Measurements from ENCODE around the gene CAMKV.
"Not testable (repeated sequence)": the region's sequence is repeated elsewhere in the genome, so short reads cannot be mapped to it uniquely, and the experiment has no call there.

CAMKV gene

GRCh38 chr3:49869525-49870126 lies at the start of gene CAMKV:
Gene CAMKV, minus strand, starts transcription at chr3:49869906. Its CDS starts 7,518 bp downstream, at chr3:49862388.
- no peak for FAIRE-seq

- not testable (repeated sequence) for FAIRE-seq
These were observed 48.3 kb upstream of the CAMKV start for GRCh38 chr3:49917806-49918590.

GRCh38 chr3:49916686-49917085 lies 47.0 kb upstream of the CAMKV start:
- no peak for FAIRE-seq

GRCh38 chr3:49914906-49915305 lies 45.2 kb upstream of the CAMKV start:
- no peak for FAIRE-seq

GRCh38 chr3:49912881-49913281 lies 43.2 kb upstream of the CAMKV start:
- FAIRE-seq: no peak

GRCh38 chr3:49911611-49912010 lies 41.9 kb upstream of the CAMKV start:
- no peak for FAIRE-seq

GRCh38 chr3:49911124-49911420 lies 41.4 kb upstream of the CAMKV start:
- no peak for FAIRE-seq

GRCh38 chr3:49910409-49911123 lies 40.9 kb upstream of the CAMKV start:
- FAIRE-seq: no peak

- no peak for FAIRE-seq
These were observed 38.9 kb upstream of the CAMKV start for GRCh38 chr3:49908373-49909199.

- no peak for FAIRE-seq
These were observed 36.5 kb upstream of the CAMKV start for GRCh38 chr3:49906073-49906743.

- FAIRE-seq: not testable (repeated sequence)
These were observed 34.7 kb upstream of the CAMKV start for GRCh38 chr3:49904448-49904847.

- FAIRE-seq: no peak
These were observed 34.0 kb upstream of the CAMKV start, which contains the start of gene MST1R for GRCh38 chr3:49903451-49904424. Gene MST1R, minus strand, starts transcription at chr3:49903873. Its CDS starts 264 bp downstream, at chr3:49903609.

- no peak for FAIRE-seq
These were observed 33.0 kb upstream of the CAMKV start for GRCh38 chr3:49902511-49903345.

GRCh38 chr3:49901366-49902339 lies 31.9 kb upstream of the CAMKV start:
- FAIRE-seq: no peak

- no peak for FAIRE-seq
These were observed 30.9 kb upstream of the CAMKV start for GRCh38 chr3:49900491-49901153.

- FAIRE-seq: no peak
These were observed 30.1 kb upstream of the CAMKV start for GRCh38 chr3:49899815-49900214.

- FAIRE-seq: no peak
These were observed 29.3 kb upstream of the CAMKV start for GRCh38 chr3:49898991-49899390.

- no peak for FAIRE-seq
These were observed 26.6 kb upstream of the CAMKV start for GRCh38 chr3:49896345-49896744.
